Measurements from ENCODE around the gene IL17RA. TPM values are rescaled to one million over a fixed set of nuclear protein-coding genes. Genes with fewer than 3 reads are reported as not detected.

The IL17RA gene
- total RNA-seq, 2 donors from 2014 or later: 16.1 to 17.4 TPM

DNA sequence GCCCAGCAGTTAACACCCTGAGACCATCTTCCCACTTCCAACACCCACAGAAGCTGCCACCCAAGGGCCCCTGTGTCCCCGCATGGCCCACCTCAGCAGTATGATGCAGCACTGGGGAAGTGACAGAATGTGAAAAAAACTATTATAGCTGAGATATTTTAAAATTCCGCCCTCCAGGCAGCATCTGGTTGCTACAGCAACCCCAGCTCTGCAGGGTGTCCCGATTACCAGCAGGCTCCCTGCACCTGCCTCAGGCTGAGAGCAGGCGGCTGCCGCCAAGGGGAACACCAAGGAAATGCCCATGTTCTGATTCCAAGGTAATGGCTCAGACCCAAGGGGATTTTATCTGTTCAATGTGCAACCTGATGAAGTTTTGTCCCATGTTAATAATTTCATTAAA, 46.9 kb downstream of the IL17RA start:
- no peak for DNase-seq (ENCODE audit: low spot score)
- no peaks in the 10 kb centered on the region for H3K9me3 ChIP-seq
- no peaks in the 10 kb centered on the region for H3K36me3 ChIP-seq
- H3K27me3 ChIP-seq (replicated peaks; ENCODE audit: insufficient read depth): no peaks in the 10 kb centered on the region
- H3K4me1 ChIP-seq (replicated peaks): no peaks in the 10 kb centered on the region
- TF ChIP-seq, protein P1, sequence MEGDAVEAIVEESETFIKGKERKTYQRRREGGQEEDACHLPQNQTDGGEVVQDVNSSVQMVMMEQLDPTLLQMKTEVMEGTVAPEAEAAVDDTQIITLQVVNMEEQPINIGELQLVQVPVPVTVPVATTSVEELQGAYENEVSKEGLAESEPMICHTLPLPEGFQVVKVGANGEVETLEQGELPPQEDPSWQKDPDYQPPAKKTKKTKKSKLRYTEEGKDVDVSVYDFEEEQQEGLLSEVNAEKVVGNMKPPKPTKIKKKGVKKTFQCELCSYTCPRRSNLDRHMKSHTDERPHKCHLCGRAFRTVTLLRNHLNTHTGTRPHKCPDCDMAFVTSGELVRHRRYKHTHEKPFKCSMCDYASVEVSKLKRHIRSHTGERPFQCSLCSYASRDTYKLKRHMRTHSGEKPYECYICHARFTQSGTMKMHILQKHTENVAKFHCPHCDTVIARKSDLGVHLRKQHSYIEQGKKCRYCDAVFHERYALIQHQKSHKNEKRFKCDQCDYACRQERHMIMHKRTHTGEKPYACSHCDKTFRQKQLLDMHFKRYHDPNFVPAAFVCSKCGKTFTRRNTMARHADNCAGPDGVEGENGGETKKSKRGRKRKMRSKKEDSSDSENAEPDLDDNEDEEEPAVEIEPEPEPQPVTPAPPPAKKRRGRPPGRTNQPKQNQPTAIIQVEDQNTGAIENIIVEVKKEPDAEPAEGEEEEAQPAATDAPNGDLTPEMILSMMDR (IDR thresholded peaks at IDR 0.05): no peak
- TF ChIP-seq POLR2A (IDR thresholded peaks at IDR 0.05): no peak
- H3K4me3 ChIP-seq: no peak overlapping the region
- 57% methylated on average over 5 of the region's 5 CpGs for WGBS
- intact Hi-C loops (cut with DNase I): no loop called here
- no peak overlapping the region for H3K27ac ChIP-seq

DNA sequence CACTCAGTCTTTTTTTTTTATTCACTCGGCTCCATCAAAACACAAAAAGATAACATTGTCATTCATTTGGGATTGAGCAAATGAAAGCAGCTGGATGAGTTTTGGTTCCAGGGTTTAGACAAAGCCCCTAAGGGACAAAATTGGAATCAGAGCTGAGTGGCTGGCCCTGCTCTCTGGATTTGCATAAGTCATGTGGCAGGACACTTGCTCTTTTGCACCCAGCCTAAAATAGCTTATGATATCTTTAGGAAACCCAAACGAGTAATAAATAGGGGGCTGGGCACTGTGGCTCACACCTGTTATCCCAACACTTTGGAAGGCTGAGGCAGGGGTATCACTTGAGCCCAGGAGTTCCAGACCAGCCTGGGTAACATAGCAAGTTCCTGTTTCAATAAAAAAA, 47.3 kb downstream of the IL17RA start:
- intact Hi-C loops (cut with DNase I): no loop called here
- 55% methylated on average over 2 of the region's 2 CpGs for WGBS
- TF ChIP-seq POLR2A (IDR thresholded peaks at IDR 0.05) (no peak), POLR2AphosphoS5 (IDR thresholded peaks at IDR 0.05) (no peak)
- TF ChIP-seq, protein P1 (IDR thresholded peaks at IDR 0.05): no peak
- no peaks in the 10 kb centered on the region for H3K4me1 ChIP-seq (replicated peaks)
- H3K27ac ChIP-seq: no peak overlapping the region
- no peaks in the 10 kb centered on the region for H3K9me3 ChIP-seq
- H3K27me3 ChIP-seq (replicated peaks; ENCODE audit: insufficient read depth): no peaks in the 10 kb centered on the region
- no peaks in the 10 kb centered on the region for H3K36me3 ChIP-seq
- DNase-seq (ENCODE audit: low spot score): no peak
- H3K4me3 ChIP-seq: no peak overlapping the region

DNA sequence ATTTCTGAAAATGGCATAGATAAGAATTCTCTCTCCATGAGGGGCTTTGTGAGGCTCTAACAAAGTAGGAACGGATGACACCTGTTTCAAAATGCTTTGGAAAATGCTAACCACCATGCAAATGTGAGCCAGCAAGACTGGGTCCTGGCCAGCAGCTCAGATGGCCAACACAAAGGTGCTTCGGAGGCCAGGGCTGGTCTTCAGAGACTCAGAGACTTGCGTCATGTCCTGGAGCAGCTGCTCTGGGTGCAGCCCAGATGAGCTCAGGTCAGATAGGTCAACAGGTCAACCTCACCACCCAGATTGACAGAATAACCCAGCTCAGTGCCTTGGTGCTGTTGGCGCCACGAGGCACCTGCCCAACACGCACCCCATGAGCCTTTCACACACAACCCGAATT, 48.3 kb downstream of the IL17RA start:
- H3K27ac ChIP-seq: no peak overlapping the region
- WGBS: 70% methylated on average over 2 of the region's 7 CpGs
- H3K36me3 ChIP-seq: no peaks in the 10 kb centered on the region
- no peak overlapping the region for H3K4me3 ChIP-seq
- no peaks in the 10 kb centered on the region for H3K27me3 ChIP-seq (replicated peaks; ENCODE audit: insufficient read depth)
- TF ChIP-seq, protein P1 (IDR thresholded peaks at IDR 0.05): no peak
- TF ChIP-seq POLR2AphosphoS5 (IDR thresholded peaks at IDR 0.05): no peak
- TF ChIP-seq POLR2A (IDR thresholded peaks at IDR 0.05): no peak
- no peak for DNase-seq (ENCODE audit: low spot score)
- no peaks in the 10 kb centered on the region for H3K4me1 ChIP-seq (replicated peaks)
- H3K9me3 ChIP-seq: no peaks in the 10 kb centered on the region
- intact Hi-C loops (cut with DNase I): no loop called here

GRCh38 chr22:17135153-17135760, 50.5 kb downstream of the IL17RA start:
- DNase-seq (ENCODE audit: low spot score): no peak
- intact Hi-C loops (cut with DNase I): no loop called here
- TF ChIP-seq, protein P1 (IDR thresholded peaks at IDR 0.05): no peak
- no peak for TF ChIP-seq POLR2A (IDR thresholded peaks at IDR 0.05)
- no peak for TF ChIP-seq POLR2AphosphoS5 (IDR thresholded peaks at IDR 0.05)
- H3K4me3 ChIP-seq: no peak overlapping the region
- no peaks in the 10 kb centered on the region for H3K36me3 ChIP-seq
- H3K9me3 ChIP-seq: no peaks in the 10 kb centered on the region
- WGBS: 84% methylated on average over 15 of the region's 15 CpGs
- no peak overlapping the region for H3K27ac ChIP-seq
- no peaks in the 10 kb centered on the region for H3K27me3 ChIP-seq (replicated peaks; ENCODE audit: insufficient read depth)
- no peaks in the 10 kb centered on the region for H3K4me1 ChIP-seq (replicated peaks)

DNA sequence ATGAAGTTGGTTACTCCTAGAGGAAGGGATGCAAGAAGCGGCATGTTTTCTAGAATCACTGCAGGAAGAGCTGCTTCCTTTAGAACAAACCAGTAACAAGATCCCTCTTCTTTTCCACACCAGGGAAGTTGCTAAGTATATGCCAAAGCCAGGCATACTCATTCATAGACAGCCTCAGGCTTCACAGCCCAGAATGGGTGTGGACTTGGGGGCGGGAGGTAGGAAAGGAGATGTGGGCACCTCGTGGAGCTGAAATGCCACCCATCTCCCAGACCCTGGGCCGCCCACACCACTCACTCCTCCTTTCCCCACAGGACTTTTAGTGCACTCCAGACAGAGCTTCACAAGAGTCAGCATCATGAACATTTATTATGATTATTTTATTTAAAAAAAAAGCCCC, 52.4 kb downstream of the IL17RA start:
- Histone ChIP-seq H3K9me3 (no peaks in the 10 kb centered on the region), H3K36me3 (no peaks in the 10 kb centered on the region), H3K27ac (no peak overlapping the region), H3K27me3 (replicated peaks; ENCODE audit: insufficient read depth) (no peaks in the 10 kb centered on the region), H3K4me3 (no peak overlapping the region), H3K4me1 (replicated peaks) (no peaks in the 10 kb centered on the region)
- TF ChIP-seq, protein P1 (IDR thresholded peaks at IDR 0.05): no peak
- TF ChIP-seq POLR2A (IDR thresholded peaks at IDR 0.05) (no peak), POLR2AphosphoS5 (IDR thresholded peaks at IDR 0.05) (no peak)
- 80% methylated on average over 4 of the region's 4 CpGs for WGBS
- no peak for DNase-seq (ENCODE audit: low spot score)
- intact Hi-C loops (cut with DNase I): no loop called here

All from prostate gland (tissue), 2 donors.